ENCODE measurements around the gene LILRA5. TPM values are rescaled to one million over a fixed set of nuclear protein-coding genes. Genes with fewer than 3 reads are reported as not detected.
"Not testable (repeated sequence)": the region's sequence is repeated elsewhere in the genome, so short reads cannot be mapped to it uniquely, and the experiment has no call there.

The LILRA5 gene
- total and polyA plus RNA-seq, 9 donors: 0.17 to 1.5 (median 0.60) TPM

- H3K27me3 ChIP-seq (ENCODE audit: control insufficient read depth, insufficient read depth, low read length): not testable (repeated sequence)
- WGBS (ENCODE audit: insufficient coverage): 78% methylated on average over 10 of the region's 13 CpGs
Observed at GRCh38 chr19:54278056-54278455, 34.9 kb downstream of the LILRA5 start.

GRCh38 chr19:54277111-54277615 lies 35.8 kb downstream of the LILRA5 start:
- H3K4me1 ChIP-seq (ENCODE audit: control insufficient read depth, insufficient read depth, low read length); H3K27me3 ChIP-seq (ENCODE audit: control insufficient read depth, insufficient read depth, low read length); H3K4me3 ChIP-seq (ENCODE audit: low read length); H3K36me3 ChIP-seq (ENCODE audit: control insufficient read depth, insufficient read depth, low read length); H3K9me3 ChIP-seq (replicated peaks; ENCODE audit: control insufficient read depth, low read depth, low read length); DNase-seq; H3K27ac ChIP-seq (ENCODE audit: low read length): not testable (repeated sequence)
- 59% methylated on average over 4 of the region's 15 CpGs for WGBS (ENCODE audit: insufficient coverage)

More at GRCh38 chr19:54278056-54278455, 34.9 kb downstream of the LILRA5 start:
- not testable (repeated sequence) for H3K4me3 ChIP-seq (ENCODE audit: low read length); H3K4me1 ChIP-seq (ENCODE audit: control insufficient read depth, insufficient read depth, low read length); H3K36me3 ChIP-seq (ENCODE audit: control insufficient read depth, insufficient read depth, low read length); H3K27ac ChIP-seq (ENCODE audit: low read length); DNase-seq; H3K9me3 ChIP-seq (replicated peaks; ENCODE audit: control insufficient read depth, low read depth, low read length)

- WGBS (ENCODE audit: insufficient coverage): 33% methylated on average over 2 of the region's 9 CpGs
- no peak for DNase-seq
- Histone ChIP-seq H3K36me3 (ENCODE audit: control insufficient read depth, insufficient read depth, low read length) (no peaks in the 10 kb centered on the region), H3K4me3 (ENCODE audit: low read length) (no peak overlapping the region), H3K27ac (ENCODE audit: low read length) (no peak overlapping the region), H3K9me3 (replicated peaks; ENCODE audit: control insufficient read depth, low read depth, low read length) (no peaks in the 10 kb centered on the region), H3K27me3 (ENCODE audit: control insufficient read depth, insufficient read depth, low read length) (peaks cover 2% of the 10 kb centered on the region), H3K4me1 (ENCODE audit: control insufficient read depth, insufficient read depth, low read length) (no peaks in the 10 kb centered on the region)
Observed at GRCh38 chr19:54275951-54276350, 37.0 kb downstream of the LILRA5 start.

DNA sequence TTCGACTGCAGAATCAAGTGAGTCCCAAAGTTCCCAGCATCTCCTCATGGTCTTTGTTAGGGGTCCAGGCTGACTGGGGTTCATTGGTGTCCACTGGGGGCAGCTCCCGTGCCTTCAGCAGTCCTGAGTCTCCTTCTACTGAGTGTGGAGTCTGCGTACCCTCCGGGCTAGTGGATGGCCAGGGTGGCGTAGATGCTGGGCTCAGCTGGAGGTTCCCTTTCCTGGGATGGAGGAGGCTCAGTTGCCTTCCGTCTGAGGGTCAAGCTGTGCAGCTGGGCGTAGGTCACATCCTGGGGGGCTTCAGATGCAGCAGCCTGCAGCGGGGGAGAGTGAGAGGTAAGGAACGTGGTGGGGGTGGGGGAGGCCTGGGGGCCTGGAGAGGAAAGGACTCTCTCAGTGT lies 38.5 kb downstream of the LILRA5 start:
- not testable (repeated sequence) for H3K9me3 ChIP-seq (replicated peaks; ENCODE audit: control insufficient read depth, low read depth, low read length); H3K4me3 ChIP-seq (ENCODE audit: low read length); H3K36me3 ChIP-seq (ENCODE audit: control insufficient read depth, insufficient read depth, low read length); H3K27ac ChIP-seq (ENCODE audit: low read length); H3K27me3 ChIP-seq (ENCODE audit: control insufficient read depth, insufficient read depth, low read length); DNase-seq; H3K4me1 ChIP-seq (ENCODE audit: control insufficient read depth, insufficient read depth, low read length)
- WGBS (ENCODE audit: insufficient coverage): 54% methylated on average over 3 of the region's 9 CpGs

DNA sequence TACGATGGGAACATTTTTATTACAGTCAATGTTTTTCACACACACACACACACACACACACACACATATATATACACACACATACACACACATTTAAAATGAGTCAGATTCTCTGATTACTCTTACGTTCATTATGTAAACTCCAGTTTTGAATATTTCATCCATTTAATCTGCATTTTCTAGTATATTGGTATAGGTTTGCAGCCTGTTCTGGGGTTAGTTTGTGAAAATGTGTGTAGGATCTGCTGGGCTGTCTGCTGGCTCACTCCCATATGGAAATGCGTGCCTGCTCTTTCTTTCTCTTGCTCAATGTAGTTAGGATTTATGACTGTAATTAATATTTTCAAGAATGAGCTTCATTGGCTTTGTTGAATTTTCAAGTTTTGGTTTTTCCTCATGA lies 39.1 kb downstream of the LILRA5 start:
- Histone ChIP-seq H3K27me3 (ENCODE audit: control insufficient read depth, insufficient read depth, low read length) (peaks cover 2% of the 10 kb centered on the region), H3K9me3 (replicated peaks; ENCODE audit: control insufficient read depth, low read depth, low read length) (no peaks in the 10 kb centered on the region), H3K4me1 (ENCODE audit: control insufficient read depth, insufficient read depth, low read length) (no peaks in the 10 kb centered on the region), H3K27ac (ENCODE audit: low read length) (no peak overlapping the region), H3K36me3 (ENCODE audit: control insufficient read depth, insufficient read depth, low read length) (no peaks in the 10 kb centered on the region), H3K4me3 (ENCODE audit: low read length) (no peak overlapping the region)
- no CpG with 5 or more reads among the region's 3 CpGs for WGBS (ENCODE audit: insufficient coverage)
- DNase-seq: no peak

GRCh38 chr19:54272181-54272580 lies 40.8 kb downstream of the LILRA5 start:
- H3K9me3 ChIP-seq (replicated peaks; ENCODE audit: control insufficient read depth, low read depth, low read length); DNase-seq; H3K36me3 ChIP-seq (ENCODE audit: control insufficient read depth, insufficient read depth, low read length); H3K4me1 ChIP-seq (ENCODE audit: control insufficient read depth, insufficient read depth, low read length); H3K4me3 ChIP-seq (ENCODE audit: low read length); H3K27ac ChIP-seq (ENCODE audit: low read length); H3K27me3 ChIP-seq (ENCODE audit: control insufficient read depth, insufficient read depth, low read length): not testable (repeated sequence)
- WGBS (ENCODE audit: insufficient coverage): 47% methylated on average over 4 of the region's 5 CpGs

DNA sequence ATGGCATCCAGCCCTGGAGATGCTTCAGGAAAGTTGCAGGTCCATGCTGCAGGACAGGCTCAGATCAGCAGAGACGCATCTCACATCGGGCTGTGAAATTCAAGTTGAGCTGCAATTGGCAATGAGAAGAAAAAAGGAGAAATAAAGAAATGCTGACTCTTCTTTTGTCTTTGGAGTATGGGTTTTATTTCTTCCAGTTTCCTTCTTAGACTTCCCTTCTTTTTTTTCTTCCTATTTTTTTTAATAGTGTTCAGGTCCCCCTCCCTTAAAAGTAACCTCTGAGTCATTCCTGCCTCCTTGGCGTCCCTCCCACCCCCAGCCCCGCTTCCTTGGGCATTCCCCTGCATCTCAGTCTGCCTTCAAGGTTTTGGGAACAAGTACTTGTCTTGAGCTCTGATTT lies 41.4 kb downstream of the LILRA5 start:
- no CpG with 5 or more reads among the region's 4 CpGs for WGBS (ENCODE audit: insufficient coverage)

GRCh38 chr19:54271106-54271505 lies 41.9 kb downstream of the LILRA5 start:
- Histone ChIP-seq H3K4me3 (ENCODE audit: low read length) (no peak overlapping the region), H3K9me3 (replicated peaks; ENCODE audit: control insufficient read depth, low read depth, low read length) (no peaks in the 10 kb centered on the region), H3K4me1 (ENCODE audit: control insufficient read depth, insufficient read depth, low read length) (no peaks in the 10 kb centered on the region), H3K36me3 (ENCODE audit: control insufficient read depth, insufficient read depth, low read length) (no peaks in the 10 kb centered on the region), H3K27ac (ENCODE audit: low read length) (peak overlapping the region; percentile 42), H3K27me3 (ENCODE audit: control insufficient read depth, insufficient read depth, low read length) (no peaks in the 10 kb centered on the region)
- peak; percentile 57 for DNase-seq
- WGBS (ENCODE audit: insufficient coverage): 81% methylated on average over 5 of the region's 8 CpGs

More for the DNA sequence above, 41.4 kb downstream of the LILRA5 start:
- DNase-seq; H3K4me3 ChIP-seq (ENCODE audit: low read length); H3K4me1 ChIP-seq (ENCODE audit: control insufficient read depth, insufficient read depth, low read length); H3K36me3 ChIP-seq (ENCODE audit: control insufficient read depth, insufficient read depth, low read length); H3K9me3 ChIP-seq (replicated peaks; ENCODE audit: control insufficient read depth, low read depth, low read length); H3K27me3 ChIP-seq (ENCODE audit: control insufficient read depth, insufficient read depth, low read length): not testable (repeated sequence)
- H3K27ac ChIP-seq (ENCODE audit: low read length): peak overlapping the region; percentile 42

GRCh38 chr19:54268936-54269335 lies 44.0 kb downstream of the LILRA5 start:
- H3K9me3 ChIP-seq (replicated peaks; ENCODE audit: control insufficient read depth, low read depth, low read length): no peaks in the 10 kb centered on the region
- H3K4me3 ChIP-seq (ENCODE audit: low read length): no peak overlapping the region
- no peaks in the 10 kb centered on the region for H3K27me3 ChIP-seq (ENCODE audit: control insufficient read depth, insufficient read depth, low read length)
- no peaks in the 10 kb centered on the region for H3K36me3 ChIP-seq (ENCODE audit: control insufficient read depth, insufficient read depth, low read length)
- no peak overlapping the region for H3K27ac ChIP-seq (ENCODE audit: low read length)
- WGBS (ENCODE audit: insufficient coverage): no CpG with 5 or more reads among the region's 2 CpGs
- no peak for DNase-seq
- H3K4me1 ChIP-seq (ENCODE audit: control insufficient read depth, insufficient read depth, low read length): no peaks in the 10 kb centered on the region

GRCh38 chr19:54266133-54266532 lies 46.8 kb downstream of the LILRA5 start:
- H3K36me3 ChIP-seq (ENCODE audit: control insufficient read depth, insufficient read depth, low read length): no peaks in the 10 kb centered on the region
- peak; percentile 62 for DNase-seq
- H3K27me3 ChIP-seq (ENCODE audit: control insufficient read depth, insufficient read depth, low read length): no peaks in the 10 kb centered on the region
- H3K27ac ChIP-seq (ENCODE audit: low read length): no peak overlapping the region
- H3K9me3 ChIP-seq (replicated peaks; ENCODE audit: control insufficient read depth, low read depth, low read length): no peaks in the 10 kb centered on the region
- 0% methylated on average over 2 of the region's 6 CpGs for WGBS (ENCODE audit: insufficient coverage)
- H3K4me1 ChIP-seq (ENCODE audit: control insufficient read depth, insufficient read depth, low read length): no peaks in the 10 kb centered on the region
- no peak overlapping the region for H3K4me3 ChIP-seq (ENCODE audit: low read length)

GRCh38 chr19:54262470-54262869 lies 50.5 kb downstream of the LILRA5 start:
- no peaks in the 10 kb centered on the region for H3K9me3 ChIP-seq (replicated peaks; ENCODE audit: control insufficient read depth, low read depth, low read length)
- H3K27me3 ChIP-seq (ENCODE audit: control insufficient read depth, insufficient read depth, low read length): no peaks in the 10 kb centered on the region
- H3K4me1 ChIP-seq (ENCODE audit: control insufficient read depth, insufficient read depth, low read length): no peaks in the 10 kb centered on the region
- H3K27ac ChIP-seq (ENCODE audit: low read length): no peak overlapping the region
- WGBS (ENCODE audit: insufficient coverage): no CpG with 5 or more reads among the region's 2 CpGs
- DNase-seq: no peak
- H3K4me3 ChIP-seq (ENCODE audit: low read length): no peak overlapping the region
- no peaks in the 10 kb centered on the region for H3K36me3 ChIP-seq (ENCODE audit: control insufficient read depth, insufficient read depth, low read length)
